HG02938 (cell line): ENCODE measurements around the gene CARD8.

Experiments
- ATAC-seq: cut with Tn5 transposase; IDR thresholded peaks from one replicate; pipeline ENCODE4 v1.9.1; 2021; ENCODE audit warnings: mild to moderate bottlenecking, moderate library complexity; ENCODE audit not compliant: unreplicated experiment

The CARD8 gene

GRCh38 chr19:48175578-48175977 is 80.1 kb downstream of the CARD8 start:
- ATAC-seq, result no peak

- ATAC-seq, result no peak
Measured at GRCh38 chr19:48174445-48175030, 81.2 kb downstream of the CARD8 start.

- ATAC-seq, result no peak
Measured at GRCh38 chr19:48171710-48172109, 84.0 kb downstream of the CARD8 start.

GRCh38 chr19:48170817-48171347 is 84.8 kb downstream of the CARD8 start:
- no peak for ATAC-seq

GRCh38 chr19:48169939-48170803 is 85.5 kb downstream of the CARD8 start, which contains the start of the genes LIG1 and ZSWIM9:
Gene LIG1 (minus strand): TSS chr19:48170344. CDS start chr19:48165566, 4,778 bp downstream.
Gene ZSWIM9 (plus strand): TSS chr19:48170680. CDS start chr19:48171803, 1,123 bp downstream.
- peak; percentile 76 for ATAC-seq

- ATAC-seq, result no peak
Measured at GRCh38 chr19:48169578-48169938, 86.2 kb downstream of the CARD8 start.

GRCh38 chr19:48168689-48169088 is 87.0 kb downstream of the CARD8 start:
- no peak for ATAC-seq

- no peak for ATAC-seq
Measured at GRCh38 chr19:48158210-48158790, 97.4 kb downstream of the CARD8 start.
